Activated CD8-positive, alpha-beta memory T cell treated with anti-CD3 and anti-CD28 coated beads, Interleukin-2, amount 50 U/mL, for 4 hours (primary cell): ENCODE results near the gene RALGAPA1.
"Not testable (repeated sequence)": the region's sequence is repeated elsewhere in the genome, so short reads cannot be mapped to it uniquely, and the experiment has no call there.

Source experiments
- DNase-seq: peaks from one replicate; pipeline ENCODE4 v3.0.0-alpha.2; 2020

The RALGAPA1 gene

DNA sequence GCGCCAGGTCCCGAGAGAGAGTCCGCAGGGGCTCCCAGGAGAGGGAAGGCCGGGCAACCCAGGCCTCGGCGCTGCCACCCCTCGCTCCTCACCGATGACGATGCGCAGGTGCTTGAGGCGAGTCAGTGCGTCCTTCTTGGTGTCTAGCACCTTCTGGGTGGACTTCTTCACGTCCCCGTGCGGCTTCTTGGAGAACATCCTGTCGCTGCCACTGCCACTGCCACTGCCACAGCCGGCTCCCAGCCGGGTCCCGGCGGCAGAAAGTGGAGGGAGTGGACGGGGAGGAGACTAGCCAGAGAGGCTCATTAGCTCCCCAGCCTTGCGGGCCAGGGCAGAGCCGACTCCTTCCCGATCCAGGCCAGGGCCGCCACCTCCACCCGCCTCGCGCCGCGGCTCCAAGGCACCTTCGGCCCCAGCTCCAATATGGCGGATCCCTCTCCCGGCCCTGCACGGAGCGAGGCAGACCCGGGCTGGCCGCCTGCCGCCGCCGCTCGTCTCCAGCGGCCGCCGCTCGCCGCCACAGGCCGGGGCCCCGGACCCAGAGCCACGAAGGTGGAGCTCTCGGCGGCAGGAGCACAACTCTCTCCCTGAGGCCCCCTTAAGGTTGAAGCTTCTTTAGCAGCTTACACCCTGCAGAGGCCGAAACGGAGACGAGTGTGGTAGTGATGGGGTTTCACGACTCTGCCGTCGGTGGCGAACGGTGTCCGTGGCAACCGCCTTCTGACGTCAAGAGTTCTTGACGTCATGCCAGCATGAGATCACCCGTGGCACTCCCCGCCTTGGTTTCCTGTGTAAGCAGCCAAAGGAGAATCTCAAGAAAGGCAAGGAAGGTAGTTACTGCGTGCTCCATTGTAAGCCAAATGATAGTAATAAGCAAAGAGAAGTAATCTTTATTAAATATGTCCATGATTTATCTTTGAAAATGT, at the start of gene RALGAPA1:
TSS of gene RALGAPA1 (minus strand) at position 658 of the 926 bp plus-strand sequence. CDS start at position 198, 460 bp downstream.
- peak; percentile 93 for DNase-seq

GRCh38 chr14:35858521-35859209, 49.6 kb upstream of the RALGAPA1 start:
- DNase-seq, result no peak

GRCh38 chr14:35855876-35856481, 46.9 kb upstream of the RALGAPA1 start:
- DNase-seq, result no peak

DNA sequence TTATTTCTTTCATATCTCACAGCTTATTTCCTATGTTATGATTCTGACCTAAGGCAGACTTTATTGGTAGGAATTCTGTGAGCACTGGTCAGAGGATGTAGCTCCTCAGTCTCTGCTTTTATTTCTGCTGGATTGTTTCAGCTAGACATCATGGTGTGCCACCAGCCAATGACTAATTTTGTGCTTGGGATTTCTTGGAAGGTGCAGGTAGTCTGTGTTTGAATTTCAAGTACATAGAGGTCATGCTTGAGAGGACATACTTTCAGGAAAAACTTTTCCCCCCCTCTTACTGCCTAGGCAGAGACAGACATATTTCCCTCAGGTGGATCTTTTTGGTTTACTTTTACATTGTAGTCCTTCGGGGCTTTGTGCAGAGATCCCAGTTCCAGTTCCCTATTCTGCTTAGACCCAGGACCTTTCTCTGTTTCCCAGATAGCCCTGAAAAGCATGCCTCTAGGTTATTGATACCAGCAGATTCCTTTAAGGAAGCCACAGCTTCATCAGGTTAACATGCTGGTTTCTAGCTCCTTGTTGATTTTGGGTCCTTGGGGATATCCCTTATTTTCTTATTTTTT, 45.7 kb upstream of the RALGAPA1 start:
- DNase-seq, result no peak

- no peak for DNase-seq
These were observed 44.1 kb upstream of the RALGAPA1 start for GRCh38 chr14:35853225-35853624.

DNA sequence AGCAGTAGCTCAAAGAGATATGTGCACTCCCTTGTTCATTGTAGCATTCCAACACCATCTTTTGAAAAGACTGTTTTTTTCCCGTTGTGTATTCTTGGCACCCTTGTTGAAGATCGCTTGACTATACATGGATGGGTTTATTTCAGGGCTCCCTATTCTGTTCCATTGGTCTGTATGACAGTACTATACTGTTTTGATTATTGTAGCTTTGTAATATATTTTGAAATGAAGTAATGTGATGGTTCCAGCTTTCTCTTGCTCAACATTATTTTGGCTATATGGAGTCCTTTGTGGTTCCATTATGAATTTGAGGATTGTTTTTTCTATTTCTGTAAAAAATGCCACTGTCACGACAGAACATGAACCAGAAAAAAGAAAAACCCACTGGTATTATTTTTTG, 42.7 kb upstream of the RALGAPA1 start:
- no peak for DNase-seq

GRCh38 chr14:35849122-35849521, 40.0 kb upstream of the RALGAPA1 start:
- DNase-seq, result no peak

GRCh38 chr14:35847636-35848035, 38.5 kb upstream of the RALGAPA1 start:
- no peak for DNase-seq

GRCh38 chr14:35844494-35844893, 35.4 kb upstream of the RALGAPA1 start:
- DNase-seq, result no peak

- not testable (repeated sequence) for DNase-seq
These were observed 33.1 kb upstream of the RALGAPA1 start for GRCh38 chr14:35842245-35842644.

GRCh38 chr14:35841704-35842103, 32.6 kb upstream of the RALGAPA1 start:
- not testable (repeated sequence) for DNase-seq

DNA sequence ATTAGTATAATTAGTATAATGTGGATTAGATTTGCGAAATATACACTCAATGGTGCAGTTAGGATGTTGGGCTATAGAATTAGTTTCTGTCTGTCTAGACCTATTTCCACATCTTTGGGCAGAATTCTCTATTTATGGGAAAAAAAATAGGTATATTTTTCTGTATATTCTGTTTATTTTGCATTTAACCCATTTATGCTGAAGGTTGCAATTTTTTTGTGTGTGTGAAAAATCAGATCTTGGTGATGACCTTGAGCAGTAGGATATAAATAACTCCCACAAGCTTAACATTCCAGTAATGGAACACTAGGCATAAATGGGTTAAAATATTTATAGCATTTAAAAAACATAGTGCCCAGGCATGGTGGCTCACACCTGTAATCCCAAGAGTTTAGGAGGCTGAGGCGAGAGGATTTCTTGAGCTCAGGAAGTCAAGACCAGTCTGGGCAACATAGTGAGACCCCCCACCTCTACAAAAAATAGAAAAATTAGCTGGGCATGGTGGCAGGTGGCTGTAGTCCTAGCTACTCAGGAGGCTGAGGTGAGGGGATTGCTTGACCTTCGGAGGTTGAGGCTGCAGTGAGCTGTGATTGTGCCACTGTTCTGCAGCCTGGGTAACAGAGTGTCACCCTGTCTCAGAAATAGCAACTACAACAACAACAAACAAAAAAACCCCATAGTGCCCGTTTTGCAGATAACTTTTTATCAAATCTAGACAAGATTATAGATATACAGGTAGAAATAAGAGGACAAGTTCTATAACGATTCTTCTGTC, 26.3 kb upstream of the RALGAPA1 start:
- DNase-seq, result no peak

DNA sequence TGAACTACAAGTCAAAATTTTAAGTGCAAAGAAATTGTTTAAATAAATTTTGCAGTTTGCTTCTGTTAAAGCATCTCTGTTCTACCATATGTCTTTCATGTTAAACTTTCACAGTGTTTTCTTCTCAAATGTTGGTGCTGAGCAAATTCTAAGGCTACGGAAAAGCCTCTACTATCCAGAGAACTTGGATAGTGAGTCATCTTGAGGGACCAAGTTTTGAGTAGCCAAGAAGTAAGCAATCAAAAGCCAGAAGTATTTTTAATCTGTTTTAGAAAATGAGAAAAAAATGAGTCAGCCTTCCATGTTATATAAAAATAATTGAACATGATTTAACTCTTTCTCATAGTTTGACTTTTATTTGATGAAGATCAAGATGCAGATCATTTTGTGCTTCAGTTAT, 20.4 kb upstream of the RALGAPA1 start:
- DNase-seq, result no peak

GRCh38 chr14:35827678-35828472, 18.8 kb upstream of the RALGAPA1 start:
- no peak for DNase-seq

DNA sequence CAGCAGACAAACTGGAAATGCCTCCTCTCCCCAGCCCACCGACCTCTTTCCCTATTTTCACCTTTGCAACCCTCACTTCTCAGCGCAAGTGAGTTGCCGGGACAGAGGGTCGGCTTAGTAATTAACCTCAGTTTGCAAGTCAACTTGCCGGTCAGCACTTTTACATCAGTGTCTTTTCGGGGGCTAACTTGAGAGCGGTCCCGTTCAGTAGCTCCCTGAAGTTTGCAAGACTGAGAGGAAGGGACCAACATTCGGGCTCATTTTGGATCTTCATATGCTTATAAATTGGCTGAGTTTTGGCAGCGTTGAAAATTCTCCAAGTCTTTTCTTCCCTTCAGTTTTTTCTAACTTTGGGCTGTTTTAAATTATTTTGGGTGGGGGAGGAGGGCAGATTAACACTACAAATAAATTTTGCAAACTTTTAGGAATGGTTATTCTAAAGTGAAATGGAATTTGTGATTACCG, 17.9 kb upstream of the RALGAPA1 start:
- no peak for DNase-seq

DNA sequence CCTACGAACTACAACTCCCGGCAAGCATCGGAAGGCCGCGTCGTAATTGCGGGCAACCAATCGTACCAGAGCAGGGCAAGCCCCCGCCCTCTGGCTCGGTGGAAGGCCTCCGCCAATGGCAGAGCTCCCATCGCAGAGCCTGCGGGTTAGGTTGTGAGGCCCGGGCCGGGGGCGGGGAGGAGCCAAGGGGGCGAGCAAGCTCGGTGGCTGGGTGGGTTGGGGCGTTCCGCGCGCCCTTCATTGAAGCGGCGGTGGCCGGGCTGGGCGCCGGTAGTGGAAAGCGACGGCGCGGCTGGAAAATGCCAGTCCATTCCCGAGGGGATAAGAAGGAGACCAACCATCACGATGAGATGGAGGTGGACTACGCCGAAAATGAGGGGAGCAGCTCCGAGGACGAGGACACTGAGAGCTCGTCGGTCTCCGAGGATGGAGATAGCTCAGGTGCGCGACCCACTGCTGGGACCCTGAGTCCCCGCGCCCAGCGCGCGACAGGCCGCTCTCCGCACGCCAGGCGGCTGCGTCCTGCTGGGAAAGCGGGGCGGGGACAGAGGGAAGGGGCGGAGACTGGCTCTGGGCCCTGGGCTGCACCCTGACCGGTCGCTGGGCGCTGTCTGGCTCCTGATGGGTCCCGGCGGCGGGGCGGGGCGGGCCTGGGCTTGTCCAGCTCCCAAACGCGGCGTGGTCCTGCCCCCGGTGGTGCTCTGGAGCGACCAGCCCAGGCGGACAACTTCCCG, 17.3 kb upstream of the RALGAPA1 start, which contains the start of gene BRMS1L:
TSS of gene BRMS1L (plus strand) at position 121 of the 734 bp plus-strand sequence. CDS start at position 300, 179 bp downstream.
- peak; percentile 96 for DNase-seq

- no peak for DNase-seq
These were observed 16.8 kb upstream of the RALGAPA1 start for GRCh38 chr14:35825968-35826217.

DNA sequence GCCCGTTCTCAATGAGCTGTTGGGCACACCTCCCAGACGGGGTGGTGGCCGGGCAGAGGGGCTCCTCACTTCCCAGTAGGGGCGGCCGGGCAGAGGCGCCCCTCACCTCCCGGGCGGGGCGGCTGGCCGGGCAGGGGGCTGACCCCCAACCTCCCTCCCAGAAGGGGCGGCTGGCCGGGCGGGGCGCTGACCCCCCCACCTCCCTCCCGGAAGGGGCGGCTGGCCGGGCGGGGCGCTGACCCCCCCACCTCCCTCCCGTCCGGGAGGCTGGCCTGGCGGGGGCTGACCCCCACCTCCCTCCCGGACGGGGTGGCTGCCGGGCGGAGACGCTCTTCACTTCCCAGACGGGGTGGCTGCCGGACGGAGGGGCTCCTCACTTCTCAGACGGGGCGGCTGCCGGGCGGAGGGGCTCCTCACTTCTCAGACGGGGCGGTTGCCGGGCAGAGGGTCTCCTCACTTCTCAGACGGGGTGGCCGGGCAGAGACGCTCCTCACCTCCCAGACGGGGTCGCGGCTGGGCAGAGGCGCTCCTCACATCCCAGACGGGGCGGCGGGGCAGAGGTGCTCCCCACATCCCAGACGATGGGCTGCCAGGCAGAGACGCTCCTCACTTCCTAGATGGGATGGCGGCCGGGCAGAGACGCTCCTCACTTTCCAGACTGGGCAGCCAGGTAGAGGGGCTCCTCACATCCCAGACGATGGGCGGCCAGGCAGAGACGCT, 15.5 kb upstream of the RALGAPA1 start:
- DNase-seq, result not testable (repeated sequence)

- DNase-seq, result no peak
These were observed 13.4 kb upstream of the RALGAPA1 start for GRCh38 chr14:35822501-35822900.
